GM20000 (cell line): Measurements from ENCODE around the gene INTS15.
A peak's percentile ranks its signal among the peaks of the same experiment; 100 is the strongest.

Source experiments
- DNase-seq: peaks from one replicate; pipeline ENCODE4 v3.0.0; 2012; ENCODE audit warnings: low spot score
- CTCF ChIP-seq: IDR thresholded peaks from 2 replicates; pipeline ENCODE4 v1.5.1; 2012; ENCODE audit warnings: mild to moderate bottlenecking, control low read depth; ENCODE audit errors: extremely low read depth, missing control alignments

INTS15 gene

GRCh38 chr7:6636741-6637543, 47.1 kb downstream of the INTS15 start, which contains the start of gene ZNF316:
Gene ZNF316, plus strand, starts transcription at chr7:6637318. Its CDS starts 5,092 bp downstream, at chr7:6642410.
- TF ChIP-seq CTCF = no peak
- peak; percentile 99 for DNase-seq

DNA sequence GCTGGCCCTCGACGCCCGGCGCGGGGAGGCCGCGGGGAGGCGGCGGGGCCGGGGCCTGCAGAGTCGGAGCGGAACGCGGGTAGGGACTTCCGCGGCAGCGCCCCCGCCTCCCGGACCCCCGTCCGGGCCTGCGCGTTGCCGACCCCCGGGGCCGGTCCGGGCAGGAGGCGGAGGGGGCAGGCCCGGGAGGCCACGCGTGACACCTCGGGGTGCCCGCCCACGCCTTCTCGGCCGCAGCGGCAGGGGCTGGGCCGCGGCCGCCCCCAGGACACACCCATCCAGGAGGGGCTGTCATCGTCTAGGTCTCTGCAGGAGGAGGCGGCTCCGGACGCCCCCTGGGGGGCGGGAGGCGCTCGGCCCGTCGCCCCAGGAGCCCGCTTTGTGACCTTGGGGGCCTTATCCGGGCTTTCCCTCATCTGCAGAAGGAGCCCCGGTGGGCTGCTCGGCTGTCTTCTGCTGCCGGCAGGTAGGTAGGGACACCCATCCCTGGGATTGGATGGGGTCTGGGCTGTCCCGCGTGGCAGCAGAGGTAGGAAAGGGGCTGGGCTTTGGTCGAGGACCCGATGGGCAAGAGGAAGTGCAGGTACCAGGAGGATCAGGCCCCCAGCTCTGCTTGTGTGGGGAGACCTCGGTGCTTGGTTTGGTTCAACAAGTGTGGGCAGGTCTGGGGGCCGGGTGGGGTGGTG, 47.9 kb downstream of the INTS15 start:
- TF ChIP-seq CTCF = no peak
- peak; percentile 97 for DNase-seq

DNA sequence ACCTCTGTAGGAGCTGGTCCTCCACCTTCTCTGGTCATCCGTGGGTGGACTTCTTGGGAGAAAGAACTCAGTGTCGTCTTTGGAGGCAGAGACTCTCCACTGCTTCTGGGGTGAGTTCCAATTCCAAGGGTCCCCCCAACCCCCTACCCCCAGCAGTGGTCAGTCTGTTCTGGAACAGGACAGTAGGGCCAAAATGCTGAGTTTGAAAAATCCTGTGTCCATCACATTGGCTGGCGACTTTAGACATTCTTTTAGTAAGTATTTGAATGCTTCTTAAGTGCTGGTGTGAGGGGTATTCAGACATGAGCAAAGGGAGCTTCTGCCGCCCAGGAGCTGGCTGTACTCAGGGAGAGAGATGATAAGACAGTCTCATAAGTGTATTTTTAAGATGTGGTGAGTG, 49.2 kb downstream of the INTS15 start:
- no peak for TF ChIP-seq CTCF
- DNase-seq = no peak

- no peak for DNase-seq
- TF ChIP-seq CTCF = no peak
Observed at GRCh38 chr7:6639627-6640026, 49.8 kb downstream of the INTS15 start.

DNA sequence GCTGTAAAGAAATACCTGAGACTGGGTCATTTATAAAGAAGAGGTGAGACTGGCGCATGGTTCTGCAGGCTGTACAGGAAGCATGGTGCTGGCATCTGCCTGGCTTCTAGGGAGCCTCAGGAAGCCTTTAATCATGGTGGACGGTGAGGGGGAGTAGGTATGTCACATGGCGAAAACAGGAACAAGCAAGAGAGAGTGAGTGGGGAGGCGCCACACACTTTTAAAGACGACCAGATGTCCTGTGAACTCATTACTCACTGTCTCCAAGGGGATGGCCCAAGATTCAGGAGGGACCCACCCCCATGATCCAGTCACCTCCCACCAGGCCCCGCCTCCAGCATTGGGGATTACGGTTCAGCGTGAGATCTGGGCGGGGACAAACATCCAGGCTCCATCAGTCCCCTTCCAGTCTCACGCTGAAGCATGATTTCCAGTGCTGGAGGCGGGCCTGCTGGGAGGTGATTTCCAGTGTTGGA, 50.5 kb downstream of the INTS15 start:
- TF ChIP-seq CTCF = no peak
- no peak for DNase-seq

DNA sequence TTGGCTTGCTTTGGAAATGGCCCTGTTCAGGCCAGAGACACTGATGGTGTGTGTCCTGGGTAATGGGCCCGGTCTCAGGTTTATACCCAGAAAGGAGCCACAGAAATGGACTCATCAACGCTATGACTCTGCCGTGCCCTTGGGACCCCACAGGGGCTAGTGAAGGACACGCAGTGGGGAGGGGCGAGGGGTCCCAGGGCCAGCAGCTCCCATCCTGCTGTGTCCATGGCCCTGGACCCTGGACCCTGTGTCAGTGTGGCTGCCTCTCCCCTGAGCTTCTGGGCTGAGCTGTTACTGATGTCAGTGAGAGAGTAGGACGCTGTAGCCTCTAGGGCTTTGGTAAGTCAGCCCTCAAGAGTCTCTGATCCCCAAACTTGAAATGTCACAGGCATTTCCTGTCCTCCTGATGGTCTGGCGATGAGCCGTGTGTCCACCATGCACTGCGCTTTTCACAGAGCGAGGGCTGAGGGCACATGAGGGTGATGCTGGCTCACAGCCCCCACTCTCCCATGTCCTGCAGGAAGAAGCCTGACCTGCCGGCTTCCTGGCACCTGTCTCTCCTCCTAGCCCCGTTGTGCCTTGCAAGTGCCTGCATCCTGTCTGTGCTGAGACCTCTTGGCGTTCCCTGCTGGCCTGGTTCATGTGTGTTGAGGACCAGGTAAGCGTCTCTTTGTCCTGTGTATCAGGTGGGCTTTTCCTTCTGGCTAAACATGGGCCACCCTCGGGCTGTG, 51.6 kb downstream of the INTS15 start:
- no peak for DNase-seq
- no peak for TF ChIP-seq CTCF

GRCh38 chr7:6642239-6642839, 52.5 kb downstream of the INTS15 start:
- no peak for DNase-seq
- TF ChIP-seq CTCF = no peak
